GM12801 (cell line): Measurements from ENCODE around the gene EPHA2.

ENCODE experiments used
- CTCF ChIP-seq: IDR thresholded peaks from one replicate; pipeline ENCODE4 v1.5.1; 2011; ENCODE audit warnings: control low read depth; ENCODE audit not compliant: insufficient read length; ENCODE audit errors: extremely low read depth

EPHA2 gene

GRCh38 chr1:16189003-16189402, 33.1 kb upstream of the EPHA2 start:
- no peak for TF ChIP-seq CTCF

- peak; percentile 79 for TF ChIP-seq CTCF
Observed at GRCh38 chr1:16187748-16188401, 32.0 kb upstream of the EPHA2 start.

- no peak for TF ChIP-seq CTCF
Observed at GRCh38 chr1:16186655-16187235, 30.9 kb upstream of the EPHA2 start.

GRCh38 chr1:16184557-16185303, 28.9 kb upstream of the EPHA2 start:
- TF ChIP-seq CTCF = no peak

- no peak for TF ChIP-seq CTCF
Observed at GRCh38 chr1:16183765-16184556, 28.1 kb upstream of the EPHA2 start.

- no peak for TF ChIP-seq CTCF
Observed at GRCh38 chr1:16183179-16183578, 27.3 kb upstream of the EPHA2 start.

GRCh38 chr1:16181887-16182719, 26.2 kb upstream of the EPHA2 start:
- TF ChIP-seq CTCF = no peak
